IPS-11a (cell line): ENCODE measurements around the gene OR10P1.
"Not testable (repeated sequence)": the region's sequence is repeated elsewhere in the genome, so short reads cannot be mapped to it uniquely, and the experiment has no call there.

Experiments
- H3K4me3 ChIP-seq: one replicate; pipeline ENCODE4 v1.5.1; 2013; ENCODE audit warnings: low read depth, low read length, control low read depth

OR10P1 gene, protein sequence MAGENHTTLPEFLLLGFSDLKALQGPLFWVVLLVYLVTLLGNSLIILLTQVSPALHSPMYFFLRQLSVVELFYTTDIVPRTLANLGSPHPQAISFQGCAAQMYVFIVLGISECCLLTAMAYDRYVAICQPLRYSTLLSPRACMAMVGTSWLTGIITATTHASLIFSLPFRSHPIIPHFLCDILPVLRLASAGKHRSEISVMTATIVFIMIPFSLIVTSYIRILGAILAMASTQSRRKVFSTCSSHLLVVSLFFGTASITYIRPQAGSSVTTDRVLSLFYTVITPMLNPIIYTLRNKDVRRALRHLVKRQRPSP

DNA sequence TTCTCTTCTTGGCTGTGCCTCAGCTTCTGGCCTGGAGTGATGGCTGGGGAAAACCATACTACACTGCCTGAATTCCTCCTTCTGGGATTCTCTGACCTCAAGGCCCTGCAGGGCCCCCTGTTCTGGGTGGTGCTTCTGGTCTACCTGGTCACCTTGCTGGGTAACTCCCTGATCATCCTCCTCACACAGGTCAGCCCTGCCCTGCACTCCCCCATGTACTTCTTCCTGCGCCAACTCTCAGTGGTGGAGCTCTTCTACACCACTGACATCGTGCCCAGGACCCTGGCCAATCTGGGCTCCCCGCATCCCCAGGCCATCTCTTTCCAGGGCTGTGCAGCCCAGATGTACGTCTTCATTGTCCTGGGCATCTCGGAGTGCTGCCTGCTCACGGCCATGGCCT is at the start of gene OR10P1:
Gene OR10P1, plus strand, starts transcription at position 40 of the 400 bp plus-strand sequence. Its CDS starts 0 bp downstream, at position 40.
- no peak within 1 kb of the TSS for H3K4me3 ChIP-seq

DNA sequence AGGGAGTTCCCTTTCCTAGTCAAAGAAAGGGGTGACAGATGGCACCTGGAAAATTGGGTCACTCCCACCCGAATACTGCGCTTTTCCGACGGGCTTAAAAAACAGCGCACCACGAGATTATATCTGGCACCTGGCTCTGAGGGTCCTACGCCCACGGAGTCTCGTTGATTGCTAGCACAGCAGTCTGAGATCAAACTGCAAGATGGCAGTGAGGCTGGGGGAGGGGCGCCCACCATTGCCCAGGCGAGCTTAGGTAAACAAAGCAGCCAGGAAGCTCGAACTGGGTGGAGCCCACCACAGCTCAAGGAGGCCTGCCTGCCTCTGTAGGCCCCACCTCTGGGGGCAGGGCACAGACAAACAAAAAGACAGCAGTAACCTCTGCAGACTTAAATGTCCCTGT is 46.5 kb upstream of the OR10P1 start:
- H3K4me3 ChIP-seq: not testable (repeated sequence)

DNA sequence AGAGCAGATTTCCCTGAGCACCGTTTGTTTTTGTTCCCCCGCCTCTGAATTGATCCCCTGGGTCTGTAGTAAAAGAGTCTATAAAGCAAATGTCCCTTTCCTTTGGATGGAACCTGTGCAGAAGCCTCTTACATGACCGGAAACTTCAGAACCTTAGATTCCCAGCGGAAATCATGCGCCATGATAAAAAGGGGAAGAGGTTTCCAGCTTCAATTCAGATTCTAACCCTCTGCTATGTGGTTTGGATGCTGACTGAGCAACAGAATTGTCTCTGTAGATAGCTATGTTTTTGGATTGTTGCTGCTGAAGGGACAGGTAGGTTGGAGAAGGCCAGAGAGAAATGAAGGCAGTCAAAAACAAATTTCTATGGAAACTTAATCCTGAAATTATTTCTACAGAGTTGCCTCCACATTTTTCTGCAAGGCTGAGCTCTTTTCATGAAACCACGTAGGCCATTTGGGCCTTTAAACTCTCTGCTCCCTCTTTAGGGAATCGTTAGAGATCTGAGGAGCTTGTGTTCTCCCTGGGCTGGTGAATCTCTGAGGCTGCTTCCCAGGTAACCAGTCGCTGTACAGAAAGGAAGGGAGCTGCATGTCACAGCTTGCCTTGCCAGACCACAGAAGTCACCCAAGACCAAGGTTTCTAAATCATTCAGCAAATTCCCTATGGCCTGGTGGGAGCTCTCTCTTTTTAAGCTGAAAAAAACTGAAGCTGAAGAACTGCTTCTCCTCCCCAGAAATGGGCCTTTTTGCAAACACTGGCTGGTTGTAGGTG is 28.7 kb upstream of the OR10P1 start:
- no peak overlapping the region for H3K4me3 ChIP-seq

DNA sequence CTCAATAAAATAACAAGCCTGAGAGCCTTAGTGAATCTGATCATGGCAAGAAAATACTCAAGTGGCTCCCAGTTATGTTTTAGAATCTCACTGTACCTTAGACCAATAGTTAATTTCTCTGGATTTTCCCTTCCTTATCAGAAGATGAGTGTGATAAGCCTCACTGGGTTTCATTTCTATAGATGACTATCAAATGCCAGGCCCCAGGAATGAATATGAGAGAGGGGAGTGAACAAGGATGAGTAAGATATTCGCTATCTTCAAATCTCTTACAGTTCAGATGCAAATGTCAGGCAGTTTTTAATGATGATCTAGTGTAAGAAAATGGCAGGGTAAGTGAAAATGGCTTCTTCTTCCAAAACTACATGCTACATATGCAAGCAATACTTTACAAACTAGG is 26.1 kb upstream of the OR10P1 start:
- H3K4me3 ChIP-seq: no peak overlapping the region

DNA sequence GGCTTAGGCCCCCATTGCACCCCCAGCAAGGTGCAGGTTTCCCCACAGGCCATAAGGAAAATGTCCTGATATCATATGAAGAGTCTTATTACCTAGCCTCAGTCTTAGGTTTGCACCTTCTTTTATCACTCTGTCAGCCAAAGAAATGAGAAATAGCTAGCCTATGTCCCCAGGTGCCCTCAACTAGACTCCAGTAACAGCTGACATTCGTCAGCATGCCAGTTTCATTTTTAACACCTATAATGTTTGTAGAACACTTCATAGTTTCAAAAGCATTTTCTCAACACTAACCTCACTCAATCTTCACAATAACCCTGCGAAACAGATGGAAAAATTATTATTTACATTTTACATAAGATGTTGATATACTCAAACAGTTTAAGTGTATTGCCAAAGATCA is 24.0 kb upstream of the OR10P1 start:
- no peak overlapping the region for H3K4me3 ChIP-seq

DNA sequence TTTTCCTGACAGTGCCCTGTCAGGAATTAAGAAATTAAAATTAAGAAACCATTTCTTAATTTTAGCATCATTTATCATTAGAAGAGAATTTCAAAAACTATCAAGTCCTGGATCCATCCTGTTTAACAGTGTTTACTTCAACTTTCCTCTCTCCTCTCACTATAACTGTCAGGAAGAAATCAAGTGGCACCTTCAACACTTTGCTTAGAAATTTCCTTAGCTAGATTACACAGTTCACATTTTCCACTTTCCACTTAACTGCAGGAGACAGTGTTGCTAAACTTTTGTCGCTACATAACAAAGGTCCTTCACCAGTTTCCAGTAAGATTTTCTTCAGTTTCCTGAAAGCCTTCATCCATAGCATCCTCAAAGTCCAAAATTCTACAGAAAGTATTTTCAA is 21.9 kb upstream of the OR10P1 start:
- no peak overlapping the region for H3K4me3 ChIP-seq

DNA sequence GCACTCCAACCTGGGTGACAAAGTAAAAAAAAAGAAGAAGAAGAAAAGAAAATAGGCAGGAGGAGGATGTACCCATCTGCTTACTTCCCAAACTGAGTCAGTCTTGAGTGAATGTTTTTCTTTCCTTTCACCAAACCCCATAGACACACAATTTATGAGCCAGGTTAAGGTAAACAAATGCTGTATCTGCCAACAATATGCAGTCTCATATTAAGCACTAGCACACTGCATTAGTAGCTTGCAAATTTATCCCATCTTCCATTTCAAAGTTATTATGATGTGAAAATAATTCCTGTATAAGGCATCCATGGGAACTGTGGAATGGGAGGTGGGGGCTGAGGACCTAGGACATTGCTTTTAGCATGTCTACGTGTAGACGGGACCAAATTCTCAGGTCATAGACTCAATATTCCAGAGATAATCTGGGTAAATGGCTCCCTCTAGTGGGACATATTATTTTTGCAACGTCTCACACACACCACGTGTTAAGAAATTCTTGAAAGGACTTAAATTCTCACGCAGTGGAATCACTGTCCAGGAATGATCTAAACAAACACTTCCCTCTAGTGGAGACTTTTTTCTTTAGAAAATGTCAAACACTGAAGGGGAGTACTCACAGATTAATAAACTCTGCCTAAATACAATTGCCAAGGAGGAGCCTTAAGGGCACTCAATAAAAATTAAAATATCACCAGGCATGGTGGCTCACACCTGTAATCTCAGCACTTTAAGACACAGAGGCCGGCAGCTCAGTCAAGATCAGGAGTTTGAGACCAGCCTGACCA is 17.1 kb upstream of the OR10P1 start:
- no peak overlapping the region for H3K4me3 ChIP-seq

DNA sequence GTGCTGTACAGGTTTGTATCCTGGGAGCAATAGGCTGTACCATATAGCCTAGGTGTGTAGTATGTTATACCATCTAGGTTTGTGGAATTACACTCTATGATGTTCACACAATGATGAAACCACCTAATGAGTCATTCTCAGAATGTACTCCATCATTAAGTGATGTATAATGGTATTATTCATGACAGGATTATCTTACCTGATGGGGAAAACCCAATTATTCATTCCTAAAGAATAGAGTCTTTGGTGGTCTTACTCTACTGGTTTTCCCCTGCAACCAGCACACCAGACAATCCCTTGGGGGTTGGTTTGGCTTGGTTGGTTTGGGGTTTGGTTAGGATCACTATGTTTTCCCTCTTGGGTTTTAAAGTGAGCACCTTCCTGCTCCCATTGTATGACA is 12.6 kb upstream of the OR10P1 start:
- no peak overlapping the region for H3K4me3 ChIP-seq

DNA sequence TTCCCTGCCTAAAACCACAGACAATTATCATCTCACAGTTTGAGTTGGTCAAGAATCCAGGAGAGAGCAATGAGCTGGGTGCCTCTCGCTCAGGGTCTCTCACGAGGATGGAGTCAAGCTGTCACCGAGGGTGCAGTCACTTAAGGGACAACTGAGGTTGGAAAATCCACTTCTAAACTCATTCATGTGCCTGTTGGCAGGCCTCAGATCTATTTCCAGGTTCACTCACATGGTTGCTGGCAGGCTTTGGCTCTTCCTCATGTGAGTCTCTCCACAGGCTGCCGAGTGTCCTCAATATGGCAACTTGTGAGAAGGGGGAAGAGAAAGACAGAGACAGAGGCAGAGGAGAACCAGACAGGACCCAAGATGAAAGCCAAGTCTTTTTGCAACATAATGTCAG is 10.5 kb upstream of the OR10P1 start:
- no peak overlapping the region for H3K4me3 ChIP-seq

DNA sequence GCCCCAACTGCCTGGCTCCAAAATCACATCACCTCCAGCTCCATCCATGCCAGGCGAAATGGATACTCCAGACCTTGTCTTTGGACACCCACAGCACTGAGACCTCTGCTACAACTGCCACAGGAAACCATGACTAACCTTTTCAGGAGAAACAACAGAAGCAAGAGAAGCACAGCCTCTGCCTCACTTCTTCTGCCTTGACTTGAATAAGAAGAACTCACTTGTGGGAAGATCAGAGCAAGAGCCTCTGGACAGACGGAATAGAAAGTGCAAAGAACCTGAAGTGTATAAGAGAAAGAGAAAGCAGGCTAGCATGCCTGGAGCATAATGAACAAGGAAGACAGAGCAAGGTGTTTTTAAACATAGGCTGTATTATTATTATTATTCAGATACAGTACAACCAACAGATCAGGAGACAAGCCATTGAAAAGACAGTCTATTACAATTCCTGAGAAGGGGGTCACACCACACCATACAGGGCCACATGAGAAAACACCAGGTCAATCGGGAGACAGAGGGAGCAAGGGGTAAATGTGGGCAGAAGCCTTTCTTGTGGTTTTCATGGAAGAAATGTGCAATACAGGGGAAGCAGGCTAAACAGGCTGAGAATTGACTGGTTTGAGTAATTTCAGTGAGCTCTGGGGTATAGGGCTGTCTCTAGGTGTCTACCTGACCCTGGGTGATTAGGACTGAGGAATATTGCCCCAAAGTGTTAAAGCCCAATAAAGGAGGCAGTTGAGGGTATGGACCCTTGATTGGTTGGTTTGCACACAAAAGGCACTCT is 7.4 kb upstream of the OR10P1 start:
- no peak overlapping the region for H3K4me3 ChIP-seq

DNA sequence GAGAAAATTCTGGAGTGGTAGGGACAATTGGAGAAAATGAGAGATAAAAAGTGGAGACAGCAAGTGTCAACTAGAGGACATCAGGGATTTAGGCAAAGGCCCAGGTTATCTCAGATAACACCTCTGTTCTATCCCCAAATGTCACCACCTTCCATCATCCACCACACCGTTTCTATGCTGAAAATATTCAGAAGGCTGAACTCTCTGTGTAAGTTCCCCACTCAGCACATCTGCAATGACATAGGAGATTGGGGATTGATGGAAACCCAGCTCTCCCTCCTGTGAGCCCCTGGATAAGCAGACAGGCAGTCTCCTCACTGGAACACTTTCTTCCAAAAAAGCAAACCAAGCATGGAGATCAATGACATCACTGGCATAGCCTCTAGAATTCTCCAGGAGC is 5.6 kb upstream of the OR10P1 start:
- no peak overlapping the region for H3K4me3 ChIP-seq

DNA sequence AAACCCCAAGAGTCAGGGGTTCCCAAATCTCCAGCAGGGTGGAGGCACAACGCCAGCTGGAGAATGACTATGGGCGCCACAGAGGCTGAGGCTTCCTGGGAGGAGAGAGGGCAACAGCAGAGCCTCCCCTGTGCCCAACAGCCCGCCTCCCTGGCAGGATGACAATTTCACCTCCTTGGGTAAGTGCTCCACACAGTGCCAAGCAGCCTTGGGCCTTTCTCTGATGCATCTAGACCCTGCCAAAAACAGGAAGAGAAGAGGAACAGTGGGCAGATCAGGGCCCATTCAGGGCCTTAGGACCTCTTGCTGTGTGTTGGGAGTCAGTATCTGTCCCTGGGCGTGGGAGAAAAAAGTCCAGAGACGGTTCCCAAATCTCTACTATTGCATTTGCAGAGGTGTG is 5.0 kb upstream of the OR10P1 start:
- no peak overlapping the region for H3K4me3 ChIP-seq

DNA sequence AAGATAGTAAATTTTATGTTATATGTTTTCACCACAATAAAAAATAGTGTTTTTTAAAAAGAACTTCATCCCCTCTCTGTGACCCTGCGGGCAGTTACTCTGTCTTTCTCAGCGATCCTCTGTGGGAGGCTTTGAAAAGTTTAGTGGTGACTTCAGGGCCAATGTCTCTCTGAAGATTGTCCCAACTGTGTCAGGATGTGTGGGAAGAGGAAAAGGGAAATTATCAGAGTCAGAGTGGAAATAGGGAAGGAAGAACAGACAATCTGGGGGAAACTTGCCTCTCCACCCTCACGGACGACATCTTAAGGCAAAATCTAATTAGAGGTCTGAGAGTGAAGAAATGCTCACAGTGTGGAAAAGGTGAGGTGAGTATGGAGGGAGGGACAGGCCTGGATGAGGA is 3.5 kb upstream of the OR10P1 start:
- no peak overlapping the region for H3K4me3 ChIP-seq

DNA sequence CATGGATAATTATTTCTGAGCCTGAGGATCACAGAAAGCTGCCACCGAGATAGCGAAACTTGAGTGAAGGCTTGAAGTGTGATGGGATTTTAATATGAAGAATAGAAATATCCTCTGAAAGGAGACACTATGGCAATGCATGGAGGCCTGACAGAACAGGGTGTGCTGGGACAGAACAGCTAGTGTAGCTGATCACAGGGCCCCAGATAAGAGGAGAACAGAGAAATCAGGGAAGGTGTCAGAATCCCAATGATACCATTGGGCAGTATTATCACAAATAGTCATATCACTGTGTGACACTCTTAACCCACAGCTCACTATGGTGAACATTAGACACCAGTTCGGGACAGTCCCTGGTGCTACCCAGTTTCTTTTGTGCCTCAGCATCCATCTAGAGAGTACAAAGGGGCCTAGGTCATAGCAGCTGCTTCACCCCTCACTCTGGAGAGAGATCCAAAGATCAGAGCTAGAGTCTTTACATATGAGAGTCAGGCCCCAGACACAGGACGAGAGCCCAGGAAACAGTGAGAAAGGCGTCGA is 506 bp upstream of the OR10P1 start:
- H3K4me3 ChIP-seq: no peak overlapping the region

DNA sequence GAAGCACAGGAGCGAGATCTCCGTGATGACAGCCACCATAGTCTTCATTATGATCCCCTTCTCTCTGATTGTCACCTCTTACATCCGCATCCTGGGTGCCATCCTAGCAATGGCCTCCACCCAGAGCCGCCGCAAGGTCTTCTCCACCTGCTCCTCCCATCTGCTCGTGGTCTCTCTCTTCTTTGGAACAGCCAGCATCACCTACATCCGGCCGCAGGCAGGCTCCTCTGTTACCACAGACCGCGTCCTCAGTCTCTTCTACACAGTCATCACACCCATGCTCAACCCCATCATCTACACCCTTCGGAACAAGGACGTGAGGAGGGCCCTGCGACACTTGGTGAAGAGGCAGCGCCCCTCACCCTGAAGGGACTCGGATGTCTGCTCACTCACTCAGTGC is 775 bp downstream of the OR10P1 start:
- H3K4me3 ChIP-seq: no peak overlapping the region

DNA sequence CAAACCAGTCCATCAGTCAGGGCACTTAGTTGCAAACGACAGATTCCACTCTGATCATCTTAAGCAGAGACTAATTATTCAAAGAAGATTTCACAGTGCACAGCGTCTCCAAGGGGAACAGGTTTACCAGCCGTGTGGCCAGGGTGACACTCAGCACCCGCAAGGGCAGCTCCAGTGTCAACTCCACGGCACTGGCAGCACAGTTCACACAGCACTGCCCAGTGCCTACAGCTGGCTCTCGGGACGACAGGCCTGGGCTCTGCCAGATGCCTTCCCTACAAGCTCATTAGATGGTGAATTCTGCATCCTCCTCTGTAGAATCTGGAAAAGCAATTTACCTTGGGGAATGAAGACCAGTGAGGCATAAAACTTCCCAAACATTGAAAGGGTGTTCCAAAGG is 4.9 kb downstream of the OR10P1 start:
- H3K4me3 ChIP-seq: no peak overlapping the region

DNA sequence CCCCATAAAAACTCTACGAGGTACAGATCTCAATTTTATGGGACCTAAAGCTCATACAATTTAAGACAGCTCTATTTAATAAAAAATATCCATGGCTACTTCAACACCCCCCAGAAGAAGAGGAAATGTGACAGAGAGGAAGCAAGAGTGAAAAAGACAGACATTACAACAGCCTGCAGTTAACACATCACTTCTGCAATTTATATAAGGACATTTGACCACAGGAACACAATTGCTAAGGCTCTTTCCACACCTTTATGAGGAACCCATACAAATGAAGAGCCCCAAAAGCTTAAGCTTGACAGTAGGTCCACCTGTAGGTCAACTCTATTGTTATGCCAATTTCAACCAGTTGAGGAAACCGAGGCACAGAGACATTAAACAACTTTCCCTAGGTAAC is 5.6 kb downstream of the OR10P1 start:
- H3K4me3 ChIP-seq: no peak overlapping the region

DNA sequence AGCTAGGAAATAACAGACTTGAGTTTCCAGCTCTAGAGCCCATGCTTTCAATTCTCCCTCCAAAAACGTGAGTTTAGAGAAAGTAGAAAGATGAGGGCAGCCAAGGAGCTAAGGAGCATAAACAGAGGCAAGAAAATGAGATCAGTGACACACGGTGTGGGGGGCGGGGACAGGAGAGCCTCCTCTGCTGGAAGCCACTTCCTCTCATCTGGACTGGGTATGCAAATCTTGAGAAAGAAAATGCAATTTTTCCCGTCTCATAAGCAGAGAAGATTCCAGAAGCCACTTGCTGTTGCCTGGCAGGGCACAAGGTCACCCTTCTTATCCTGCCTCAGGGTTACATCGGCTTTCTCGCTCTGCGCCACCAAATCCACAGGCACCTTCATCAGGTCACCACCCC is 6.0 kb downstream of the OR10P1 start:
- H3K4me3 ChIP-seq: no peak overlapping the region

DNA sequence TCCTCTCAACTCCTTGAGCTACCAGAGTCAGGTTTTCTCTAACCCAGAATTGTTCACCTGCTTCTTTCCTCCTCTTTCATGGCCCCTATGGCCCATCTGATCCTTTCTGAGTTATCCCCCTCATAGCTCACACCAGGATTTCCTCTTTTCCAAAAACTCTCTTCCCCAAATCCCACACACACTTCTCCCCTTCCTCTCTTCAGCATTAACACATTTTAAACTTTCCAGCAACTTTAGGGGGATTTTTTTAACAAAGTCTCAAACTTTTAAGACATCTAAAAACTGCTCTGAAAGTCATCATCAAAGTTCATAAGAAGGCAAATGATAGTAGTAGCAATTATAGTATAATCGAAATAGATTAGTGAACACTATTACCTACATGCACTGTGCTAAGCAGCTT is 7.9 kb downstream of the OR10P1 start:
- no peak overlapping the region for H3K4me3 ChIP-seq

DNA sequence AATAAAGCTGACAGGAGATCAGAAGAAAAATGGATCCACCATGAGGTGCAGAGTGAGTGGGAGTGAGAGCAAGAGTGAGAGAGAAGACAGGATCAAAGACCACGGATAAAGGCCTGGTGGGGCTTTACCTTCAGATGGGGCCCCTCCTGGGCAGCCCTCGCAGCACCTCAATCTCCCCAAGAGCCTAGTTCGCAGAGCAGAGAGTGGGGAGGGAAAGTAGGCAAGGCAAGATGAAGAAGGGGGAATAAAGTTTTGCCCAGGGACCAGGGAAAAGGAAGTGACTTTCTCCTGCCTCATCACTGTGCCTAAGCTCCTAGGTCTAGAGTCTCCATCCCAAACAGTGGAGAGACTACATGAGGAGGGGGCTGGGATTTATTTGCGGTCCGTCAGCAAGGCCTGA is 10.3 kb downstream of the OR10P1 start:
- H3K4me3 ChIP-seq: no peak overlapping the region
